NCI-H1930 (cell line): ENCODE results near the gene COMMD7.
"Not testable (repeated sequence)": the region's sequence is repeated elsewhere in the genome, so short reads cannot be mapped to it uniquely, and the experiment has no call there.

Source experiments
- DNase-seq, 2 experiments: peaks; one replicate each; lab custom pipeline; 2025; lab: John Stamatoyannopoulos, UW

COMMD7 gene

DNA sequence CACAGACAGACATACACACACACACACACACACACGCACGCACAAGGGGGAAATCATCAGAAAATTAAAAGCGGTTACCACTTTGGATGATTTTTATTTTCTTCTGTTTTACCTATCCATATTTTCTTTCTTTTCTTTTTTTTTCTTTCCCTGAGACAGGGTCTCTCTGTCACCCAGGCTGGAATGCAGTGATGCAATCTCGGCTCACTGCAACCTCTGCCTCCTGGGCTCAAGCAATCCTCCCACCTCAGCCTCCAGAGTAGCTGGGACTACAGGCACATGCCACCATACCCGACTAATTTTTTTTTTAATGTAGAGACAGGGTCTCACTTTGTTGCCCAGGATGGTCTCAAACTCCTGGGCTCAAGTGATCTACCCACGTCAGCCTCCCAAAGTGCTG lies 14.8 kb downstream of the COMMD7 start:
- DNase-seq, result not testable (repeated sequence)

DNA sequence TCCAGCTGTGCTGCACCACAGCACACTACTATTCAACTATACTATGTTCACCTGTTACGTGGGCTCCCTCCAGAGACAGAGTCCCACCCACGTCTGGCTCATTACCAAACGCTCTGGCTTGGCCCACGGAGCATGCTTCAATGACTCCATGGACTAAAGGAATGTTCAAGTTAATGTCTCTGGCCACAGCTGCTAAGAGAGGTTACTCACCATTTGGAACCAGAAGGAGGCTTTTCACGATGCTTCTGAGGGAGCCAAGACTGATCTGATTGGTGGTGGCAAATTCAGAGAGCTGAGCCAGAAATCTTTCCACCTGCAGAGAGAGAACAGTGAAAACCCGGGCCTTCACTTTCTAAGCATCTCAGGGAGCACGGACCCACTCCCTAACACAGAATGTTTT lies 15.6 kb downstream of the COMMD7 start:
- no peak for DNase-seq

DNA sequence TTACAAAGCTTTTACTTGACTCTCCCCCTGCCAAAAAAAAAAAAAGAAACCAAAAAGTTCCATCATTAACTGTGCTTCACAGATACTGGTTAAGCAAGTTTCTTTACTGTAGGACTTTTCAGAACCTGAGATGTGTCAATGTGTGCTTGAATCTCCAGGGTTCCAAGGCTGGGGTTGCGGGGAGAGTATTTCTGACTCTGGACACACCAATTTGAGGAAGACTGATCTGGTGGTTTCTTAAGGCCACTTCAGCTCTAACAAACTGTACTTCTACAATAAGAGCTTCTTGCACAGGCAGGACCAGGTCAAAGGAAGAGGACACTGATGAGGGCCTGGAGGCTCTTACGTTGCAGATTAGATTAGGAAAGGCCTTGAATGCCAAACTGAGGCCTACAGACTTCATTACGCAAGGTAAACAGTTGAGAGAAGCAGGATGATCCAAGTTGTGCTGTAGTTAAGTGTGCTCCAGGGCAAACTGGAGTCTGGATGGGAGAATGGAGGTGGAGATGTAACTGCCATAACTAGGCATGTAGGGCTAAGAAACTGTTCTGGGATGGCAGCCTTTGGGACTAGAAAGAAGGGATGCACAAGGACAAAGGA lies 24.4 kb downstream of the COMMD7 start:
- DNase-seq, result no peak

DNA sequence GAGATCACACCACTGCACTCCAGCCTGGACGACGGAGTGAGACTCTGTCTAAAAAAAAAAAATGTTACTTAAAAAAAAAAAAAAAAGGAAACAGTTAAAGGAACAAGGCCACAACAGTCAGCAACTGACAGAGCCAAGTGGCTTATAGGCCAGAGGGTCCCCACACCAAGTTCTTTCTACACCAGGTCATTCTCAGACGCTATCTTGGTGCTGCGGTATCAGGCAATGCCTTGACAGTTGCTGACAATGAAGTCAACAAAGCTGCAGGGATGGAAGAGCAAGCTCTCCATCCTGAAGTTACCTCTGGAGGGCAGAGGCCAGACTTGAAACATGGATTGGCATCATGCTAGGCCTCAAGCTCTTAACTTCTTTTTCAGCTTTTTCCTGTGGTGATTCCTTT lies 31.9 kb downstream of the COMMD7 start:
- DNase-seq, result no peak

DNA sequence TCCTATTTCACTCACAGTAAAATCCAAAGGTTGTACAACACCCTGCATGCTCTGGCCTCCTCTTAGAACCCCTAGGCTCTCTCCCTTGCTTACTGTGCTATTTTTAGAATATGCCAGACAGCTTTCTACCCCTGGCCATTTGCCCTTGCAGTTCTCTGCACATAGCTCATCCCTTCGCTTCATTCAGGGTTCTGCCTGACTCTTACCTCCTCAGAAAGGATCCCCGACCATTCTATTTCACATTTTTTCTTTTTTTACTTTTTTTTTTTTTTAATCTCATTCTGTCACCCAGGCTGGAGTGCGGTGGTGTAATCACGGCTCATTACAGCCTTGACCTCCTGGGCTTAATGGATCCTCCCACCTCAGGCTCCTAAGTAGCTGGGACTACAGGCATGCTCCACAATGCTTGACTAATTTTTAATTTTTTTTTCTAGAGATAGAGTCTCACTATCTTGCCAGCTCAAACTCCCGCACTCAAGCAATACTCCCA lies 33.6 kb downstream of the COMMD7 start:
- DNase-seq, result no peak

DNA sequence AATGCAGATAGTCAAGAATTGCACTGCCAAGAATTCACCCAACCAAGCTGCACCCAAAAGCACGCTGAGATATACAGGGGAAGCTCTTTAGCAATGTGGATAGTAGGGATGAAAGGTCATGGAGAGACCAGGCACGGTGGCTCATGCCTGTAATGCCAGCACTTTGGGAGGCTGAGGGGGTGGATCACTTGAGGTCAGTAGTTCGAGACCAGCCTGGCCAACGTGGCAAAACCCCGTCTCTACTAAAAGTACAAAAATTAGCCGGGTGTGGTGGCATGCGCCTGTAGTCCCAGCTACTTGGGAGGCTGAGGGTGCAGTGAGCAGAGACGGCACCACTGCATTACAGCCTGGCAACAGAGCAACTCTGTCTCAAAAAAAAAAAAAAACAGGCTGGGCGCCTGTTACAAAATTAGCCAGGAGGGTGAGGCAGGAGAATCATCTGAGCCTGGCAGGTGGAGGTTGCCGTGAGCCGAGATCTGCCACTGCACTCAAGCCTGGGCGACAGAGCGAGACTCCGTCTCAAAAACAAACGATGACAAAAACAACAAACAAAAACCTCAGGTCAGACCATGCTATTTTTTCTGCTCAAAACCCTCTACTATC lies 34.1 kb downstream of the COMMD7 start:
- not testable (repeated sequence) for DNase-seq

DNA sequence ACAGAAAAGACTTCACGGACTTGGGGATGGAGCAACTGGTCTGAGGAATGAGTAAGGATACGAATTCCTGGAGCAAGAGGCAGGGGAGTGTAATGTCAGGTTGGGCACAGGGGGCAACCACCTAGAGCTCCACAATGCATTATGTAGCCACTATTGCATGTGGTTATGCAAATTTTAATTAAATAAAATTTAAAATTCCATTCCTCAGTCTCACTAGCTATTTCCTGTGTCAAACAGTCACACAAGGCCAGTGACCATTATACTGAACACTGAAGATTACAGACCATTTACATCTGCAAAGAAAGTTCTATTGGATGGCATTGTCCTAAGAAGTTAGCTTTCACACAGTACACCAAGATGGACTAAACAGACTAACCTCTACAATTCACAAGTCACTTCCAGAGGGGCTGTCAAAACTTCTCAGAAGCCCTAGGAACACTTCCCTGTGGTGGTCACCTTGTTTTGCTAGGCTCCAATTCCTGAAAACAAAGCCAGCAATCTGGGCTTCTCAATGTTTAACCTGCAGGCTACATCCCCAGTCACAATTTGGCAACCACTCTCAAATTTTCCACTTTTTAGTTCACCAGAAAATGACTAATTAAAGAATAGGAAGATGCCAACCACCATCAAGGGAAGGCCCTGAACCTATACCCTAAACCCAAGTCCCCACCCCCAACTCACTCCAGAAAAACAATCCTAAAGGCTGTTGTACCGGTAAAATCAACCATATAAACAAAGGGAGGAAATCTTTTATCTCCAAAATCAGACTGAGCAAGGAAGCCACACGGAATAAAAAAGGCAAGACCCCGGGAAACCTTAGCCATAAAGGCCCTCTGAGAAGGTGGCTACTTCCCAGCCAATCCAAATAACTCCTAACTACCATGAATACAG lies 35.3 kb downstream of the COMMD7 start:
- no peak for DNase-seq

DNA sequence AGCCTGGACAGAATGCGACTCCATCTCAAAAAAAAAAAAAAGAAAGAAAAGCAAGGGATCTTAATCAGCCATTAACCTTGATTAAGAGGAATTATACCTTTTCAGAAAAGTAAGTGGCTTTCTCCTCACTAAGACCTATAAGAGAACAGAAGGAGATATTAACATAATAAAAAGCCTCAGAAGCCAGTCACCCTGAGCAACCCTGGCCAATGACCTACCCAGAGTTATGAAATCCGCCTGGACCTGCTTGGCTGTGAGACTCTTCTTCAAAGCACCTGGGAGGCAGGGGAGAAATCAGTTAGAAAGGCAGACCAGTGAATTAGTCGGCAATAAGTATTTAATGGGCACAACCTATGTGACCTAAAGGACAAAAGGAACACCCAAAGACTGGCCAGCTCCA lies 36.8 kb downstream of the COMMD7 start:
- DNase-seq, result no peak

DNA sequence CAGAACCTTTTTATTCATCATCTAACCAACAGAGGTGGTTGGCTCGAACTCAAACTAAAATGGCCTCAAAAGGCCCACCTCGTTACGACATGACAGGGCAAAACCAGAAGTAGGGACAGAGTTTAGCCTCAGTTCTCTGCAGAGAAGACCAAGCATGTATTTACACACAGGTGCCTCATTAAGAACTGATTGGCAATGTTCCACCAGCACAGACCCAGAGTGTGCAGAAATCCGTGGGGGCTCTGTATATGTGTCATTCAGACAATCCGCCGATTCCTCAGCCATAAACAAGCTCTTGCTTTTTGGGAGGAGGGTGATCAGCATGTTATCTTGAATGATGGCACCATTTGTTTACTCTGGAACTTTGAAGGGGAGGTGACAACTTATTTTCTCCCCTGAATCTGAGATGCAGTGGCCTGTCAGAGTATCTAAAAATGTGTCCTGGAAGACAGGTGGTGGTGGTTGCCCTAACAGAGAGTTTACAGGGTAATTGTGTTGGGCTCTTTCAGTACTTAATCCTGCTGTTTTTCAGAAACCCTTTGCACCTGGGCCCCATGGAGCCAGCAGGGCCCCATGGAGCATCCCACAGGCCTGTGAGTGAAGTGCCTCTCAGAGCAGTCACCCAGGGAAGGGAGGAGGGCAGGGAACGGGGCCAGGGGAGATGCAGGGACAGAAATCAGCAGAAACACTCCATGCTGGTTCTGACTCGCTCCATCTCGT lies 40.4 kb downstream of the COMMD7 start:
- DNase-seq, result no peak

DNA sequence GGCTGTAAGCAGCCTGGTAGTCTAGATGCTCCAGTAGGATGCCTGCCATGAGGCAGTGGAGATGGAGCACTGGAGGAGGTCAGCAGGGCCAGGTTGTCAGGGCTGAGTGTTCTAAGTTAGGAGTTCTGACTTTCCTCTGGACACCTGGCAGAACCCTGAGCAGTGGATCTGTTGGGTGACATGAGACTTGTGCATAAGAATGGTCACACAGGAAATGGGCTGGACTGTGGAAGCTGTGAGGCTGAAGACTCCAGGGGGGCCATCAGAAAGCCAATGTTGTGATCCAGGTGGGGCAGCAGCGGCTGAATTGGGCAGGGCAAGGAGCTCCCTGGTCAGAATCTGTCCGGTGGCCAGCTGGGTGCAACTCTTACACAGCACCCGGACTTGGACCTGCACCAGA lies 45.7 kb downstream of the COMMD7 start:
- no peak for DNase-seq

DNA sequence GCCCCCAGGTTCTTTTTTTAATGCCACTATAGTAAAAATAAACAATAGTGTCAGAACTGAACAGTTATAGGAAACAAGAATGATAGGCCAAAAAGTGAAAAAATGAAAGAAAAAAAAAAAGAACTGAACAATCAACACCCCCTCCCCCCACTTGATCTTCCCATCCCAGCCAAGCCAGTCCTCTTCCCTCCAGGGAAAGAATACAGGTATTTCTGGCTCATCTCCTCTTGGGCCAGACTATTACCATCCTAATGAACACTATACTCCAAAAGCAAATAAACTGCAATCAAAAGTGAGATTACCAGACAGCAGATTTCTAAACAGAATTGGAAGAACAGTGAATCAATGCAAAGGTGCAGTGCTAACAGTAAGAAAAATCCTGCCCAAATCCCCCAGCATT lies 48.2 kb downstream of the COMMD7 start:
- DNase-seq, result no peak

DNA sequence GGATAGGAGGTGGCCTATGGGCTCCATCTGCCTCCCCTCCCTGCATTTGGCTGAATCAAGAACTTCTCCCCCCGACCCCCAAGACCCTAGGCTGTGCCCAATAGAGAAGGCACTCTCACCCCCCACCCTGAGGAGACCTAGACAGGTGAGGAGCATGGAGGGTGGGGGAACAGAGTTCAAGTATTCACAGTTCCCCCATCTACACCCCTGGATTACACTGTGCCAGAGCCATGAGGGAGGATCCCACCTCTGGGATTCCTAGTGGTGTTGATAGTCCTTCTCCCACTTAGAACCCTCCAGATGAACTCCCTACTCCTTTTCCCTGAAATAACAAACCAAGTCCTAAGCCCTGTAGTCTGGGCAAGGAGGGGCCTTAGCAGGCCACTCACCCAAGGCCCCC lies 54.3 kb downstream of the COMMD7 start:
- DNase-seq, result not testable (repeated sequence)

DNA sequence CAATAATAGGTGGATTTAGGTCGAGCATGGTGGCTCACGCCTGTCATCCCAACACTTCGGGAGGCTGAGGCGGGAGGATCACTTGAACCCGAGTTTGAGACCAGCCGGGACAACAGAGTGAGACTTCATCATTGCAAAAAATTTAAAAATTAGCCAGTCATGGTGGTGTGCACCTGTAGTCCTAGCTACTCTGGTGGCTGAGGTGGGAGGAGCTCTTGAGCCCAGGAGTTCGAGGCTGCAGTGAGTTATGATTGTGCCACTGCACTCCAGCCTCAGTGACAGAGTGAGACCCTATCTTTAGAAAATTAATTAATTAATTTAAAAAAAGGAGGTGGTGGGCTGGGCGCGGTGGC lies 56.1 kb downstream of the COMMD7 start:
- no peak for DNase-seq

DNA sequence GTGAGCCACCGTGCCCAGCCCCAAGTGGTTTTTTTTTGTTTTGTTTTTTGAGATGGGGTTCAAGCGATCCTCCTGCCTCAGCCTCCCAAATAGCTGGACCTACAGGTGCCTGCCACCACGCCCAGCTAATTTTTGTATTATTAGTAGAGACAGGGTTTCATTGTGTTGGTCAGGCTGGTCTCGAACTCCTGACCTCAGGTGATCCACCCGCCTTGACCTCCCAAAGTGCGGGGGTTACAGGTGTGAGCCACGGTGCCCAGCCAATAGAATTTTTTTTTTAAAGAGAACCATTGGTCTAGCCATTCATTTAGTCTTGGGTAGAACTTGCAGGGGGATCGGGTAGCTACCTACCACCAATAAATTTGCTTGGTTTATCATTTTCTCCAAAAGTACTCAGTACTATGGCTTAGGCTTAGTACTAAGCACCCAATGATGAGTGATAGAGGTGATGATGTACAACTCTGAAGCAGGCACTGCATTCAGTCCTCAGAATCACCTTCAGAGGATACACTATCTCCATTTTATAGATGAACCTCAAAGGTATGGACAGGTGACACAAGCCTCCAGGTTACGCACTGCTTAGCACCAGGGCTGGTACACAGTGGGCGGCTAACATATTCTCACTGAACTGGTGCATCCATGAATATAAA lies 56.6 kb downstream of the COMMD7 start:
- no peak for DNase-seq

DNA sequence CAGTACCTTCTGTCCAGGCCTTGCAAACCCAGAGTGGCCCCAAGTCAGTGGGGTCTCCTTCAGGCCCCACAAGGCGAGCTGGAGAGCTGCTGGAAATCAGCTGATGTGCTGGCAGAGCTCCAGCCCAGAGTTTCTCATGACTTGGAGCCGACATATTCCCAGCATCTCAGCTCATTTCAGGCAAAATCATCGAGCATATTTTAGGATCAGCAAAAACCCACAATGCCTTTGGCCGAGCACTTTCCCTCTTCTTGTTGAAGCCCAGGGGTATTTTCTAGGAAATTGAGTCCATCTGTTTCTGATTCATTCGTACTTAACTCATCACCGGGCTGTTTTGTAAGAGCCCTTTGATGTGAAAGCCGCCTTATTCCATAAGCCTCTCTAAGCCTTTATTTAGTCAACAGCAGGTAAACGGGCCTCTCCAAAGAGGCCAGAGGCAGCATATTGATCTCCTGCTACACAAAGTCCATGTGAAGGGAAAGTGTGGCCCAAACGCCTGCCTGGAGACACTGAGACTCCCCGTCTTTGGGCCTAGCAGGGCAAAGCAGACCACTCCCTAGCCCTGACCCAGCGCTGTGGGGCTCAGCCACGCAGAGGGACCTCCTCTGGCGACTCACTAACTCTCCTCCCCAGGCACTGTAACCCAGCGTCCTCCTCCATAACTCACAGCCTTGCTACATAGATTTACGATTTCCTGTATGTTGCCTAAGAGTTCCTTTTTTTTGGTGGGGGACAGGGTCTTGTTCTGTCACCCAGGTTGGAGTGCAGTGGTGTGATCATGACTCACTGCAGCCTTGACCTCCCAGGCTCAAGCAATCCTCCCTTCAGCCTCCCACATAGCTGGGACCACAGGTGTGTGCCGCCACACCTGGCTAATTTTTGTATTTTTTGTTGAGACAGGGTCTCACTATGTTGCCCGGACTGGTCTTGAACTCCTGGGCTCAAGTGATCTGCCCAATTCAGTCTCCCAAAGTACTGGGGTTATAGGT lies 57.4 kb downstream of the COMMD7 start:
- no peak for DNase-seq

DNA sequence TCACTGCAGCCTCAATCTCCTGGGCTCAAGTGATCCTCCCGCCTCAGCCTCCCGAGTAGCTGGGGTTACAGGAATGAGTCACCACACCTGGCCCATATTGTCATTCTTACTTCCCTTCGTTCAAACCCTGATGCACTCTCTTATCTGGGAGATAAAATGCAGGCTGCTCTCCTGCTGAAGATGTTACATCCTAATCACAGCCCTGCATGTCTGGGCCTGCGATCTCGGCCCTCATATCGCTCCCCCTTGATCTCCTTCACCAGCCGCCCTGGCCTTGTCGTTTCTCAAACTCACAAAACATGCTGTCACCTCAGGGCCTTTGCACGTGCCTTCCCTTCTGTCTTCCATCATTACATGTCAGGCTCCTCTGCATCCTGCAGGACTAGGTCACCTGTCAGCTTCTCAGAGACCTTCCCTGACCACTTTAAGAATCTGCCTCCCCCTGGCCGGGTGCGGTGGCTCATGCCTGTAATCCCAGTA lies 60.7 kb downstream of the COMMD7 start:
- DNase-seq, result no peak

DNA sequence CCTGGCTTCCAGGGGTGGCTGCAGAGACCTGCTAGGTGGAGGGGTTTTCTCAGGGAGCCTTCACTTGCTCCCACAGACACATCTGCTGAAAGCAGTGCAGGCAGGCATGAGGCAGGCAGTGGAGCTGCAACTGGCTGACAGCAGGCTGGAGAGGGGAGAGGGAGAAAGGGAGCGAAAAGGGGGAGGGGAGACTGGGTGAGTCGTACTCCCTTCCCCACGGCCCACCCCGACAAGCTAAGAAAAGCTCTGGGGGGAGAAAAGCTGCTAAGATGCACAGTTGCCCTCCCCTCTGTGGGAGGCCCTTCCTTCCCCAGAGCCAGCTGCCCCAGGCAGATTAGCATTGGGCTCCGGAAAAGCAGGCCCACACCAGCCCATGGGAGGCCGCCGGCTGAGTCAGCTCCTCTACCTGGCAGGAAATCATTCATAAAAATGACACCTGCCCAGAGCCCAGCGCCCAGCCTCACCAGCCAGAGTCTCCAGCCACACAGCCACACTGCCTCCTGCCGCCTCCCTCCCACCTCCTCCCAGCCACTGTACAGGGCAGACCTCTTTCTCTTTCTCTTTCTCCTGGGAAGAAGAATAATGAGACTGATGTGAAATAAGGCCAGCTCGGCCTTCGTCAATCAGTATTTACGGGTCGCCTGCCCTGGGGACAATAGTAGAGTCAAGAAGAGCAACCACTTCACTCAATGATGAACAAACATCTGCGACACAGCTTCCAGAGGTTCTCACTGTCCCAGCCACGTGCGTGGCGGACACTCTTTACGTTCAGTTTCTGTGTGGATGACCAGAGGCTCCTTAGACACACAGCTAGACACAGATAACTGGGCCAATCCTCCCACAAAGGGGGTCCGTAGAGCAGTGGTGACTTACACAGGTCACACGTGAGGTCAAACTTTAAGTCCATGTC lies 61.8 kb downstream of the COMMD7 start:
- no peak for DNase-seq

DNA sequence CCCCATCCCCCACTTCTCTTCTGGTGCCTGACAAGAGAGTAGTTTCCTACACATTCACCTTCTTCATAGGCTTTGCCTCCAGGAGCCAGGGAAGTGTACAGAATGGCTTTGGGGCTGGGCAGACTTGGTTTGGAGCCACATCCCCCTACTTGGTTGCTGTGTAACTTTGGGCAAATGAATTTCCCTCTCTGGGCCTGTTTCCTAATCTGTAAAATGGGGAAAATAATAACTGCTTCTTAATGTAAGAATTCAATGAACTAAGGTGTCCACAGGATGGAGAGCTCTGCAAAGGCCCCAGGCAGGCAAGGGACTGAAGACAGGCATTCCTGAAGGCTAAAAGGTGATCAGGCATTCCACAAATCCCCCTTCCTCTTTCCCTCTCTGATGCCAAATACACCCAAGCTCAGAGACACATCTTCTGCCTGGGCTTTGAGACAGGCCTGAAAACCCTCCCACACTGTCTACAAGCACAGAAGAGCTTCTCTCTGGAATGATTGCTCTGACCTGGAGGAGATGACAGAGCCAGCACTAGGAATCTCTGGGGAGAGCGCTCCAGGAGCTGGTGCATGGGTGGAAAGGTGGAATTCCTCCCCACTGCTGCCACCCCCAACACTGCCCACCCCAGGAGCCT lies 62.6 kb downstream of the COMMD7 start:
- DNase-seq, result no peak

DNA sequence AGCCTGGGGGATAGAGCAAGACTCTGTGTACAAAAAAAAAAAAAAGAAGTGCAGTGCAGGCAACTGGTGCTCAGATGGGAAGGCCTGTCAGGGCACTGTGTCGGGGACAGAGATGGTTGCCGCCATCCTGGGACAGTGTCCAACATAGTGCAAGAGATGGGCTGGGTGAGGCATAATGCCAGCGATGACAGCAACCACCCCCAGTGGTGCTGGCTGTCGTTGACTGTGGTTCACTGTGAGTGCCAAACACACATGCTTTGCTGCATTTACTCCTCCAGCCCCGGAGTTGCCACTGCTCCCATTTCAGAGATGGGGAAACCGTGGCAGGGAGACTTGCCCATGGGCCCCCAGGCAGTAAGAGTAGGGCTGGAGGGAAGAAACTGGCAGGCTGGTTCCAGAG lies 64.3 kb downstream of the COMMD7 start:
- DNase-seq, result no peak
